Mesothelial cell of epicardium (in vitro differentiated cells): Measurements from ENCODE around the gene ADH5. TPM values are rescaled to one million over a fixed set of nuclear protein-coding genes. Genes with fewer than 3 reads are reported as not detected.

Experiments used
- DNase-seq, 2 experiments: peaks; one replicate each; pipeline ENCODE4 v3.0.0; 2021; ENCODE audit warnings: low spot score in 2 of 2; ENCODE audit not compliant: unreplicated experiment in 2 of 2
- H3K27ac Mint-ChIP-seq: 2 replicates; pipeline ENCODE4 v1.8.0; 2021; ENCODE audit warnings: mixed read lengths
- H3K27me3 Mint-ChIP-seq: 2 replicates; pipeline ENCODE4 v1.8.0; 2021; ENCODE audit warnings: low read depth, mixed read lengths
- H3K36me3 Mint-ChIP-seq: 2 replicates; pipeline ENCODE4 v1.8.0; 2021; ENCODE audit warnings: mixed read lengths
- H3K4me1 Mint-ChIP-seq: 2 replicates; pipeline ENCODE4 v1.8.0; 2021; ENCODE audit warnings: mixed read lengths
- H3K4me3 Mint-ChIP-seq: 2 replicates; pipeline ENCODE4 v1.8.0; 2021; ENCODE audit warnings: mild to moderate bottlenecking, moderate library complexity, mixed read lengths
- H3K9me3 Mint-ChIP-seq: 2 replicates; pipeline ENCODE4 v1.8.0; 2021; ENCODE audit warnings: mixed read lengths
- CTCF ChIP-seq: fragments of 200-600 bp; sonication (generic); IDR thresholded peaks from one replicate; pipeline ENCODE4 v1.5.0; 2021; ENCODE audit warnings: antibody characterized with exemption; ENCODE audit not compliant: unreplicated experiment
- total RNA-seq: library from RNA; stranded (reverse); gene quantifications from 3 replicates; pipeline ENCODE4 v1.2.1, GENCODE V29; 2021

The ADH5 gene
- total RNA-seq, 1 donor from 2014 or later, result 125 TPM

GRCh38 chr4:99059550-99059949 is 29.0 kb downstream of the ADH5 start:
- peaks cover 30% of the 10 kb centered on the region for H3K36me3 Mint-ChIP-seq
- no peak for DNase-seq
- peak overlapping the region; percentile 55 for H3K27ac Mint-ChIP-seq
- H3K4me3 Mint-ChIP-seq, result no peak overlapping the region
- H3K4me1 Mint-ChIP-seq, result peaks cover 19% of the 10 kb centered on the region
- H3K27me3 Mint-ChIP-seq, result no peaks in the 10 kb centered on the region
- no peak for TF ChIP-seq CTCF
- H3K9me3 Mint-ChIP-seq, result no peaks in the 10 kb centered on the region

- H3K27ac Mint-ChIP-seq, result peak overlapping the region; percentile 32
These were observed 30.4 kb downstream of the ADH5 start for GRCh38 chr4:99058228-99058627.

GRCh38 chr4:99054428-99054994 is 34.1 kb downstream of the ADH5 start:
- Mint-ChIP-seq H3K36me3 (peaks cover 54% of the 10 kb centered on the region), H3K27ac (no peak overlapping the region), H3K9me3 (no peaks in the 10 kb centered on the region), H3K4me1 (peaks cover 7% of the 10 kb centered on the region), H3K4me3 (no peak overlapping the region), H3K27me3 (no peaks in the 10 kb centered on the region)
- DNase-seq, result no peak
- TF ChIP-seq CTCF, result no peak

More at GRCh38 chr4:99058228-99058627, 30.4 kb downstream of the ADH5 start:
- peaks cover 32% of the 10 kb centered on the region for H3K36me3 Mint-ChIP-seq
- H3K4me3 Mint-ChIP-seq, result no peak overlapping the region
- peaks cover 19% of the 10 kb centered on the region for H3K4me1 Mint-ChIP-seq
- TF ChIP-seq CTCF, result no peak
- no peak for DNase-seq
- no peaks in the 10 kb centered on the region for H3K9me3 Mint-ChIP-seq
- H3K27me3 Mint-ChIP-seq, result no peaks in the 10 kb centered on the region

GRCh38 chr4:99052902-99053301 is 35.7 kb downstream of the ADH5 start:
- H3K4me3 Mint-ChIP-seq, result no peak overlapping the region
- H3K36me3 Mint-ChIP-seq, result peaks cover 53% of the 10 kb centered on the region
- no peaks in the 10 kb centered on the region for H3K27me3 Mint-ChIP-seq
- H3K4me1 Mint-ChIP-seq, result peaks cover 7% of the 10 kb centered on the region
- H3K27ac Mint-ChIP-seq, result no peak overlapping the region
- H3K9me3 Mint-ChIP-seq, result no peaks in the 10 kb centered on the region
- no peak for DNase-seq
- TF ChIP-seq CTCF, result no peak

GRCh38 chr4:99047710-99048109 is 40.9 kb downstream of the ADH5 start:
- no peaks in the 10 kb centered on the region for H3K4me1 Mint-ChIP-seq
- no peak for DNase-seq
- H3K9me3 Mint-ChIP-seq, result no peaks in the 10 kb centered on the region
- H3K36me3 Mint-ChIP-seq, result peaks cover 55% of the 10 kb centered on the region
- TF ChIP-seq CTCF, result no peak
- no peak overlapping the region for H3K4me3 Mint-ChIP-seq
- H3K27ac Mint-ChIP-seq, result no peak overlapping the region
- H3K27me3 Mint-ChIP-seq, result no peaks in the 10 kb centered on the region

GRCh38 chr4:99043346-99043745 is 45.2 kb downstream of the ADH5 start:
- H3K27ac Mint-ChIP-seq, result no peak overlapping the region
- no peaks in the 10 kb centered on the region for H3K27me3 Mint-ChIP-seq
- H3K4me3 Mint-ChIP-seq, result no peak overlapping the region
- H3K36me3 Mint-ChIP-seq, result peaks cover 29% of the 10 kb centered on the region
- DNase-seq, result no peak
- H3K9me3 Mint-ChIP-seq, result peaks cover 9% of the 10 kb centered on the region
- H3K4me1 Mint-ChIP-seq, result no peaks in the 10 kb centered on the region
- TF ChIP-seq CTCF, result no peak
